Retinal pigment epithelial cell (primary cell): ENCODE results near the gene OR2S2.

ENCODE experiments used
- DNase-seq: peaks from one replicate; pipeline ENCODE4 v3.0.0-alpha.2; 2010; ENCODE audit warnings: low read depth
- H3K4me3 ChIP-seq: 2 replicates; pipeline ENCODE4 v1.5.1; 2011; ENCODE audit warnings: mild to moderate bottlenecking, low read length, control low read depth, moderate library complexity
- CTCF ChIP-seq: conservative IDR thresholded peaks from 2 replicates; pipeline ENCODE4 v1.5.1; 2011; ENCODE audit warnings: low read depth, low read length, control low read depth, inconsistent platforms

The OR2S2 gene

GRCh38 chr9:35962126-35962906, 4.4 kb upstream of the OR2S2 start:
- TF ChIP-seq CTCF = no peak
- DNase-seq = no peak
- no peak overlapping the region for H3K4me3 ChIP-seq

GRCh38 chr9:35960039-35960655, 2.2 kb upstream of the OR2S2 start:
- no peak for TF ChIP-seq CTCF
- DNase-seq = no peak
- no peak overlapping the region for H3K4me3 ChIP-seq

GRCh38 chr9:35956651-35957050, 1.3 kb downstream of the OR2S2 start:
- no peak for DNase-seq
- TF ChIP-seq CTCF = no peak
- H3K4me3 ChIP-seq = no peak overlapping the region

- peak; percentile 30 for DNase-seq
- TF ChIP-seq CTCF = peak; percentile 91
- H3K4me3 ChIP-seq = no peak overlapping the region
These were observed 2.9 kb downstream of the OR2S2 start for GRCh38 chr9:35954942-35955546.

- no peak for TF ChIP-seq CTCF
- no peak overlapping the region for H3K4me3 ChIP-seq
- no peak for DNase-seq
These were observed 5.3 kb downstream of the OR2S2 start for GRCh38 chr9:35952526-35953191.

GRCh38 chr9:35951736-35952135, 6.2 kb downstream of the OR2S2 start:
- no peak overlapping the region for H3K4me3 ChIP-seq
- no peak for TF ChIP-seq CTCF
- no peak for DNase-seq
